Vagina (tissue), 2 donors: ENCODE data around the gene INPP5J.

Source experiments
- CTCF ChIP-seq, 3 experiments: fragments of 450-650 bp in 2 of 3; fragments of 200-600 bp in 1 of 3; sonication (generic) in 1 of 3; IDR thresholded peaks; one replicate each; pipeline ENCODE4 v1.5.1; 2017 to 2019; ENCODE audit warnings: antibody characterized with exemption in 3 of 3, mild to moderate bottlenecking in 2 of 3, moderate library complexity in 2 of 3
- POLR2A ChIP-seq, 2 donors: fragments of 450-650 bp; IDR thresholded peaks; one replicate each; pipeline ENCODE4 v1.6.1; 2017; ENCODE audit warnings: antibody characterized with exemption in 2 of 2, mild to moderate bottlenecking in 2 of 2, moderate library complexity in 2 of 2

DNA sequence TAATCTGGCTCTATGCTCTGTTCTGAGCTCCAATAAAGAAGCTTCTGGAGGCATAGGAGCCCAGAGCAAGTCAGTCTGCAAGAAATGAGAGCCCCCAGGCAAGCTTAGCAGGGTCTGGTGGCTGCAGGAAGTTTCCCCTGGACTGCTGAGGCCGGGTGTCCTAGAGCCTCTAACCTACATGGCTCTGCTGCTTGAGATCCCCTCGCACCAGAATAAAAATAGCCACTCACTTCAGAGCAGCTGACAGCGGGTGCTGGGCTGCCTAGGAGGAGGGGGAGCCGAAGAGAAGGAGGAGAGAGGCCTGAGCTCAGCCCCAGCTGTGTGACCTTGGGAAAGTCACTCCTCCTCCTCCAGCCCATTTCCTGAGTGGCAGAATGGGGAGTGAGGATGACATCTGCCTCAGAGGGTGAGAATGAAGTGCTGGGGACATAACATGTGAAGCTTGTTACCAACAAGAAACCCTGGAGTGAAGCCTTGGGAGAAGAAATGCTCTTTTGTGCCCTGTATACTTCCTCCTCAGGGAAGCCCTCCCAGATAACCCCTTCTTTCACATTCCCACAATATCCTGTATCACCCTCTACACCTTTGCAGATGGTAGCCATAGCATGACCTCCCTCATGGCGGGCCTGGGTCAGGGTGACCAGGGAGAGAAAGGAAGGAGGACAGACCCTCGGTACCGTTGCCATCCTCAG lies 3.6 kb upstream of the INPP5J start:
- TF ChIP-seq POLR2A (IDR thresholded peaks at IDR 0.05) (no peak), CTCF (IDR thresholded peaks at IDR 0.05) (no peak)
